ENCODE results near the gene RFPL2.

DNA sequence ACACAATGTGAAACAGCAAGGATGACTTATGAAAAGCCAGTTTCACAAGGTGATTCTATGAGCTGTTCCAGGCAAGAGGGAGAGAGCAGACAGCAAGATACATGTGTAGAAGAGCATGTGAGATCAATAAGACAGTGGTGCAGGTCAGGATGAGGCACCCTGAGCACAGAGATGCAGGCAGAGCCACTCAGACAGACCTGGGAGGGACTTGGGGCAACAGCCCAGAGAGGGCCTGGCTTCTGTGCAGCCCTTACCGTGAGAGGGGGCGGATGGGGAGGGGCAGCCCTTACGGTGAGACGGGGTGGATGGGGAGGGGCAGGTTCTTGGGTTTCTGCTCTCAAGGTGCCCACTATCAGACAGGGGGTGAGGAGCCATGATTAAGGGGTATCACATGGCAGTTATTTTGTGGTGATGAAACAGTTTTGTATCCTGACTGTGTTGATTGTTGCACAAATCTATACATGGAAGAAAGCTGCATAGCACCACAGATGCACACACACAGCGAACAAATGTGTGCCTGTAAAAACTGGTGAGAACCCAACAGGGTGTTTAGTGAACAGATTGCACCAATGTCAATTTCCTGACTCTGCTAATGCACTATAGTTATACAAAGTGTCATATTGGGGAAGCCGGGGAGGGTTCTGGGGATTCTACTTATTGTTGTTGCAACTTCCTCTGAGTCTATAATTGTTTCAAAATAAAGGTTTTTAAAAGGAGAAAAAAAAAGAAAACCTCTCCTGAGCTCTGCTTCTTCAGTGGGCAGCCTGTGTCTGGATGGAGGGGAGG, 40.6 kb downstream of the RFPL2 start:
- TF ChIP-seq EZH2 (optimal IDR thresholded peaks at IDR 0.05; ENCODE audit: low read depth, low read length) (no peak), CTCF (IDR thresholded peaks at IDR 0.05; ENCODE audit: low read length) (no peak), EZH2phosphoT487 (IDR thresholded peaks at IDR 0.05; ENCODE audit: low read length) (no peak)
